NCI-H1694 treated with DMSO at 0.1 percent for 48 hours (cell line): ENCODE data around the gene ARHGAP6.
"Not testable (repeated sequence)": the region's sequence is repeated elsewhere in the genome, so short reads cannot be mapped to it uniquely, and the experiment has no call there.

ENCODE experiments used
- DNase-seq: peaks from one replicate; lab custom pipeline; 2025; lab: John Stamatoyannopoulos, UW

Gene ARHGAP6

GRCh38 chrX:11151799-11152559 is 513.7 kb downstream of the ARHGAP6 start:
- DNase-seq = peak; percentile 54

- no peak for DNase-seq
These were observed 517.3 kb downstream of the ARHGAP6 start for GRCh38 chrX:11148401-11148800.

GRCh38 chrX:11146411-11146810 is 519.3 kb downstream of the ARHGAP6 start:
- no peak for DNase-seq

GRCh38 chrX:11143931-11144678 is 521.6 kb downstream of the ARHGAP6 start:
- peak; percentile 61 for DNase-seq

GRCh38 chrX:11138498-11139390 is 527.0 kb downstream of the ARHGAP6 start:
- DNase-seq = no peak

- DNase-seq = no peak
These were observed 528.1 kb downstream of the ARHGAP6 start for GRCh38 chrX:11137543-11138139.

GRCh38 chrX:11135564-11136185 is 530.0 kb downstream of the ARHGAP6 start:
- DNase-seq = no peak

- DNase-seq = no peak
These were observed 534.6 kb downstream of the ARHGAP6 start for GRCh38 chrX:11131146-11131545.

GRCh38 chrX:11130136-11130535 is 535.6 kb downstream of the ARHGAP6 start:
- DNase-seq = no peak

GRCh38 chrX:11129534-11130105 is 536.1 kb downstream of the ARHGAP6 start:
- DNase-seq = no peak

- no peak for DNase-seq
These were observed 540.7 kb downstream of the ARHGAP6 start for GRCh38 chrX:11125060-11125459.

GRCh38 chrX:11124112-11124511 is 541.6 kb downstream of the ARHGAP6 start:
- DNase-seq = no peak

GRCh38 chrX:11123087-11123486 is 542.6 kb downstream of the ARHGAP6 start:
- DNase-seq = not testable (repeated sequence)

- no peak for DNase-seq
These were observed 546.3 kb downstream of the ARHGAP6 start for GRCh38 chrX:11119313-11119943.

GRCh38 chrX:11117745-11118144 is 548.0 kb downstream of the ARHGAP6 start:
- DNase-seq = no peak

- no peak for DNase-seq
These were observed 552.0 kb downstream of the ARHGAP6 start for GRCh38 chrX:11113731-11114130.

GRCh38 chrX:11111947-11112346 is 553.8 kb downstream of the ARHGAP6 start:
- DNase-seq = no peak

- peak; percentile 35 for DNase-seq
These were observed 554.5 kb downstream of the ARHGAP6 start, which contains the start of gene HCCS for GRCh38 chrX:11111037-11111851. TSS of gene HCCS (plus strand) at chrX:11111332. CDS start at chrX:11112061, 729 bp downstream.

GRCh38 chrX:11109968-11110367 is 555.8 kb downstream of the ARHGAP6 start:
- DNase-seq = no peak
